ENCODE measurements around the gene TEX48.

TEX48 gene

DNA sequence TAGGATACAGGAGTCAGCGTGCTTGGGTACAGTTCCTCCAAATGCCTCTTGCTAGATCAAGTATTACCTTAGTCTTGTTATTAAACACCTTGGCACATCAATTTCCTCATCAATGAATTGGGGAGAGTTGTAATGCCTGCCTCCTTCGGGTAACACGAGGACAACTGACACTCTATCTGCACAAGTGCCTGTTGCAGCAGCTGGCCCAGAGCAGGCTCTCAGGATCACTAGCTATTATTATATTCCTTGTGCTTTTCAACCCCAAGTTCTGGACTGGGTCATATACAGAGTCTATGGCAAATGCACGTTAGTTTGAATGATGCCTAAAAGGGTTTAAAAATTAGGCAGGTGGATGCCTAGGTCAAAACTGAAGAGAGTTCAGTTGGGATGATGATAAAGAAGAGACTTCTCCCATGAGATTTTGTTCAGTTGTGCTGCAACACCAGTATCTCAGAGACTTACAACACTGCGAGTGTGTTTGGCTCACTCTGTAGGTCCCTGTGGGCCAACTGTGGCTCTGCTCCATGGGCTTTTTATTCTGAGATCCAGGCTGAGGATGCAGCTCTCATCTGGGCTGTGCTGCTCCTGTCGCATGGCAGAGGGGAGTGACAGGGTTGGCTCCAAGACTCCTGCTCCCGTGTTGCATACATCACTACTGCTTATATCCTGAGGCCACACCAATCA, 41.1 kb upstream of the TEX48 start:
- DNase-seq (ENCODE audit: low read depth) = no peak
- no peak overlapping the region for H3K4me3 ChIP-seq (ENCODE audit: control insufficient read depth, low read depth, low read length)
- TF ChIP-seq CTCF (IDR thresholded peaks at IDR 0.05; ENCODE audit: control insufficient read depth, insufficient read depth, low read depth, low read length, missing control alignments) = no peak

- H3K4me3 ChIP-seq (ENCODE audit: control insufficient read depth, low read depth, low read length) = no peak overlapping the region
- TF ChIP-seq CTCF (IDR thresholded peaks at IDR 0.05; ENCODE audit: control insufficient read depth, insufficient read depth, low read depth, low read length, missing control alignments) = no peak
- peak; percentile 66 for DNase-seq (ENCODE audit: low read depth)
These were observed 40.2 kb upstream of the TEX48 start for GRCh38 chr9:114722081-114722621.

- no peak for DNase-seq (ENCODE audit: low read depth)
- H3K4me3 ChIP-seq (ENCODE audit: control insufficient read depth, low read depth, low read length) = no peak overlapping the region
- no peak for TF ChIP-seq CTCF (IDR thresholded peaks at IDR 0.05; ENCODE audit: control insufficient read depth, insufficient read depth, low read depth, low read length, missing control alignments)
These were observed 39.6 kb upstream of the TEX48 start for GRCh38 chr9:114721491-114722079.

- no peak for DNase-seq (ENCODE audit: low read depth)
- TF ChIP-seq CTCF (IDR thresholded peaks at IDR 0.05; ENCODE audit: control insufficient read depth, insufficient read depth, low read depth, low read length, missing control alignments) = no peak
- H3K4me3 ChIP-seq (ENCODE audit: control insufficient read depth, low read depth, low read length) = no peak overlapping the region
These were observed 38.2 kb upstream of the TEX48 start for GRCh38 chr9:114720086-114720676.

DNA sequence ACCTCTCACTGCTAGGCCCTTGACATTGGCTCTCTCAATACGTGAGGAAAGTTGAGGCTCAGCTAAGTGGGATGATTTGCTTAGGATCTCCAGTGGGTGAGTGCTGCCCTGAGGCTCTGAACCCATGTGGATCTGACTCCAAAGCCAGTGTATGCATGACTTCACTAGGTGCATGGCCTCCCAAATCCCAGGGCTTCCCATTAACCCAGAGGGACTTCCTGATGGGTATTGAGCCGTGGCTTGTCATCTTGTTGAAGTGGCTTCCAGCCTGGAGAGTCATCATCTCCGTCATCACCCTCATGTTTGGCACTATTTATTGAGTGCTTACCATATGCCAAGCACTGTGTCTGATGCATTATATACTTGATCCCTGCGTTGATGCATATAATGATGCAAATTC, 37.3 kb upstream of the TEX48 start:
- no peak for TF ChIP-seq CTCF (IDR thresholded peaks at IDR 0.05; ENCODE audit: control insufficient read depth, insufficient read depth, low read depth, low read length, missing control alignments)
- DNase-seq (ENCODE audit: low read depth) = no peak
- no peak overlapping the region for H3K4me3 ChIP-seq (ENCODE audit: control insufficient read depth, low read depth, low read length)

DNA sequence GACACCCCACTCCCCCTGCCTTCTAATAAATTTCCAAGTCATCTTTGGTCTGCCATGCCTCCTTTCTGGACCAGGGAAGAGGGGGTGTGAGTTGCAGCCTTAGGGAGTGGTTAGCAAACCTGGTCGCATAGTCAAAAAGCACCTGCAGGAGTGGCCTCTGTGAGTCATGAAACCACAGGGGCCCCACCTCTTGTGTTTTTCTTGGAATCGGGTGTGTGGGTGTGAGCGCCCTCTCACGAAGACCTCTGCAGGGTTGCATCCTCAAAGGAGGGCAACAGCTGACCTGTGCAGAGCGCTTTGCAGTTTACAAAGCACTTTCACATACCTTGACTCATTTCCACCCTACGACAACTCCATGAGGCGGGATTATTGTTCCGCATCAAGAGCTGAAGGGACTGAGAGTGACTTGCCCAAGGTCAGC, 36.8 kb upstream of the TEX48 start:
- H3K4me3 ChIP-seq (ENCODE audit: control insufficient read depth, low read depth, low read length) = no peak overlapping the region
- DNase-seq (ENCODE audit: low read depth) = no peak
- TF ChIP-seq CTCF (IDR thresholded peaks at IDR 0.05; ENCODE audit: control insufficient read depth, insufficient read depth, low read depth, low read length, missing control alignments) = no peak
